Femur (tissue), 1 donor: Measurements from ENCODE around the gene RSL1D1.
"Not testable (repeated sequence)": the region's sequence is repeated elsewhere in the genome, so short reads cannot be mapped to it uniquely, and the experiment has no call there.

ENCODE experiments used
- DNase-seq: peaks from one replicate; pipeline ENCODE4 v3.0.0-alpha.2; 2017

RSL1D1 gene

GRCh38 chr16:11843206-11843605 lies 8.1 kb downstream of the RSL1D1 start:
- no peak for DNase-seq

GRCh38 chr16:11841026-11841425 lies 10.3 kb downstream of the RSL1D1 start:
- DNase-seq, result no peak

GRCh38 chr16:11836650-11837244 lies 14.6 kb downstream of the RSL1D1 start:
- no peak for DNase-seq

GRCh38 chr16:11835891-11836649 lies 15.3 kb downstream of the RSL1D1 start:
- DNase-seq, result no peak

GRCh38 chr16:11835309-11835708 lies 16.0 kb downstream of the RSL1D1 start:
- no peak for DNase-seq

GRCh38 chr16:11833951-11834695 lies 17.2 kb downstream of the RSL1D1 start:
- no peak for DNase-seq

- DNase-seq, result no peak
These were observed 22.6 kb downstream of the RSL1D1 start for GRCh38 chr16:11828696-11829095.

GRCh38 chr16:11825520-11826165 lies 25.7 kb downstream of the RSL1D1 start:
- not testable (repeated sequence) for DNase-seq

- peak; percentile 26 for DNase-seq
These were observed 27.0 kb downstream of the RSL1D1 start for GRCh38 chr16:11824362-11824761.

- not testable (repeated sequence) for DNase-seq
These were observed 27.7 kb downstream of the RSL1D1 start for GRCh38 chr16:11823645-11824044.

GRCh38 chr16:11819798-11820197 lies 31.5 kb downstream of the RSL1D1 start:
- DNase-seq, result no peak

- not testable (repeated sequence) for DNase-seq
These were observed 32.4 kb downstream of the RSL1D1 start for GRCh38 chr16:11818970-11819369.

GRCh38 chr16:11816123-11816522 lies 35.2 kb downstream of the RSL1D1 start:
- no peak for DNase-seq

GRCh38 chr16:11814800-11815199 lies 36.5 kb downstream of the RSL1D1 start:
- DNase-seq, result peak; percentile 24

- no peak for DNase-seq
These were observed 44.6 kb downstream of the RSL1D1 start for GRCh38 chr16:11806721-11807120.

GRCh38 chr16:11805556-11805955 lies 45.8 kb downstream of the RSL1D1 start:
- no peak for DNase-seq

- no peak for DNase-seq
These were observed 49.8 kb downstream of the RSL1D1 start for GRCh38 chr16:11801481-11802021.

GRCh38 chr16:11800382-11800718 lies 51.0 kb downstream of the RSL1D1 start:
- no peak for DNase-seq

- no peak for DNase-seq
These were observed 51.6 kb downstream of the RSL1D1 start for GRCh38 chr16:11799509-11800381.

- no peak for DNase-seq
These were observed 52.3 kb downstream of the RSL1D1 start for GRCh38 chr16:11799017-11799381.

GRCh38 chr16:11797957-11798299 lies 53.4 kb downstream of the RSL1D1 start:
- DNase-seq, result peak; percentile 43
